GM03348 (cell line): ENCODE results near the gene NCL.
"Not testable (repeated sequence)": the region's sequence is repeated elsewhere in the genome, so short reads cannot be mapped to it uniquely, and the experiment has no call there.

ENCODE experiments used
- DNase-seq: peaks from one replicate; pipeline ENCODE4 v3.0.0; 2012; ENCODE audit warnings: low spot score

NCL gene

GRCh38 chr2:231405601-231406367, 58.5 kb downstream of the NCL start:
- not testable (repeated sequence) for DNase-seq

- DNase-seq: not testable (repeated sequence)
These were observed 60.1 kb downstream of the NCL start for GRCh38 chr2:231404183-231404578.
